GM04504 (cell line): ENCODE results near the gene GRIN2A.

Experiments used
- DNase-seq: peaks from one replicate; pipeline ENCODE4 v3.0.0-alpha.2; 2012; ENCODE audit warnings: low read depth

The GRIN2A gene

GRCh38 chr16:10181196-10182162, 749 bp downstream of the GRIN2A start:
- peak; percentile 24 for DNase-seq

GRCh38 chr16:10180771-10181163, 1.5 kb downstream of the GRIN2A start:
- DNase-seq: no peak

GRCh38 chr16:10180042-10180770, 2.0 kb downstream of the GRIN2A start:
- DNase-seq: no peak

GRCh38 chr16:10178526-10178925, 3.7 kb downstream of the GRIN2A start:
- no peak for DNase-seq

GRCh38 chr16:10178080-10178479, 4.1 kb downstream of the GRIN2A start:
- DNase-seq: no peak

GRCh38 chr16:10172848-10173655, 9.2 kb downstream of the GRIN2A start:
- no peak for DNase-seq

GRCh38 chr16:10171221-10171620, 11.0 kb downstream of the GRIN2A start:
- DNase-seq: no peak

- no peak for DNase-seq
Observed at GRCh38 chr16:10169904-10170410, 12.3 kb downstream of the GRIN2A start.

GRCh38 chr16:10169031-10169430, 13.2 kb downstream of the GRIN2A start:
- DNase-seq: no peak

- DNase-seq: no peak
Observed at GRCh38 chr16:10168258-10168657, 14.0 kb downstream of the GRIN2A start.

- no peak for DNase-seq
Observed at GRCh38 chr16:10165643-10166042, 16.6 kb downstream of the GRIN2A start.

- no peak for DNase-seq
Observed at GRCh38 chr16:10162981-10163380, 19.2 kb downstream of the GRIN2A start.

- DNase-seq: peak; percentile 55
Observed at GRCh38 chr16:10156099-10156498, 26.1 kb downstream of the GRIN2A start.

GRCh38 chr16:10154389-10154788, 27.8 kb downstream of the GRIN2A start:
- no peak for DNase-seq

GRCh38 chr16:10153985-10154384, 28.2 kb downstream of the GRIN2A start:
- DNase-seq: no peak

GRCh38 chr16:10151718-10152117, 30.5 kb downstream of the GRIN2A start:
- DNase-seq: no peak

- no peak for DNase-seq
Observed at GRCh38 chr16:10150906-10151305, 31.3 kb downstream of the GRIN2A start.

- DNase-seq: no peak
Observed at GRCh38 chr16:10145542-10146035, 36.6 kb downstream of the GRIN2A start.

GRCh38 chr16:10141671-10142070, 40.6 kb downstream of the GRIN2A start:
- DNase-seq: no peak

GRCh38 chr16:10138881-10139280, 43.3 kb downstream of the GRIN2A start:
- no peak for DNase-seq

- no peak for DNase-seq
Observed at GRCh38 chr16:10137341-10137740, 44.9 kb downstream of the GRIN2A start.

GRCh38 chr16:10136916-10137315, 45.3 kb downstream of the GRIN2A start:
- DNase-seq: no peak
